GM18861 (cell line): ENCODE results near the gene CNTRL.
"Not testable (repeated sequence)": the region's sequence is repeated elsewhere in the genome, so short reads cannot be mapped to it uniquely, and the experiment has no call there.

Experiments
- ATAC-seq: cut with Tn5 transposase; IDR thresholded peaks from one replicate; pipeline ENCODE4 v1.9.1; 2021; ENCODE audit not compliant: unreplicated experiment

The CNTRL gene

GRCh38 chr9:121125590-121125989 lies 50.8 kb downstream of the CNTRL start:
- no peak for ATAC-seq

- not testable (repeated sequence) for ATAC-seq
Observed at GRCh38 chr9:121129384-121129783, 54.6 kb downstream of the CNTRL start.

- no peak for ATAC-seq
Observed at GRCh38 chr9:121133104-121133816, 58.5 kb downstream of the CNTRL start.

GRCh38 chr9:121135642-121136041 lies 60.9 kb downstream of the CNTRL start:
- ATAC-seq: no peak

GRCh38 chr9:121138561-121138960 lies 63.8 kb downstream of the CNTRL start:
- ATAC-seq: no peak

GRCh38 chr9:121138973-121139372 lies 64.2 kb downstream of the CNTRL start:
- ATAC-seq: no peak

- no peak for ATAC-seq
Observed at GRCh38 chr9:121140162-121140561, 65.4 kb downstream of the CNTRL start.

- ATAC-seq: no peak
Observed at GRCh38 chr9:121141306-121141705, 66.6 kb downstream of the CNTRL start.

GRCh38 chr9:121141706-121142105 lies 67.0 kb downstream of the CNTRL start:
- ATAC-seq: no peak

GRCh38 chr9:121143771-121144170 lies 69.0 kb downstream of the CNTRL start:
- no peak for ATAC-seq

- ATAC-seq: no peak
Observed at GRCh38 chr9:121144482-121144881, 69.7 kb downstream of the CNTRL start.

- no peak for ATAC-seq
Observed at GRCh38 chr9:121150188-121150587, 75.4 kb downstream of the CNTRL start.

GRCh38 chr9:121153642-121154041 lies 78.9 kb downstream of the CNTRL start:
- ATAC-seq: no peak

- ATAC-seq: no peak
Observed at GRCh38 chr9:121154782-121155181, 80.0 kb downstream of the CNTRL start.

GRCh38 chr9:121156263-121156731 lies 81.5 kb downstream of the CNTRL start:
- peak; percentile 75 for ATAC-seq

GRCh38 chr9:121157939-121158338 lies 83.2 kb downstream of the CNTRL start:
- ATAC-seq: no peak

GRCh38 chr9:121160025-121160424 lies 85.3 kb downstream of the CNTRL start:
- no peak for ATAC-seq

- no peak for ATAC-seq
Observed at GRCh38 chr9:121168052-121168451, 93.3 kb downstream of the CNTRL start.

GRCh38 chr9:121169094-121169601 lies 94.4 kb downstream of the CNTRL start:
- no peak for ATAC-seq

GRCh38 chr9:121171236-121171635 lies 96.5 kb downstream of the CNTRL start:
- no peak for ATAC-seq

GRCh38 chr9:121172726-121173487 lies 98.2 kb downstream of the CNTRL start:
- no peak for ATAC-seq

GRCh38 chr9:121173501-121173900 lies 98.7 kb downstream of the CNTRL start:
- ATAC-seq: no peak
